Measurements from ENCODE around the gene GALNT2.

Gene GALNT2

DNA sequence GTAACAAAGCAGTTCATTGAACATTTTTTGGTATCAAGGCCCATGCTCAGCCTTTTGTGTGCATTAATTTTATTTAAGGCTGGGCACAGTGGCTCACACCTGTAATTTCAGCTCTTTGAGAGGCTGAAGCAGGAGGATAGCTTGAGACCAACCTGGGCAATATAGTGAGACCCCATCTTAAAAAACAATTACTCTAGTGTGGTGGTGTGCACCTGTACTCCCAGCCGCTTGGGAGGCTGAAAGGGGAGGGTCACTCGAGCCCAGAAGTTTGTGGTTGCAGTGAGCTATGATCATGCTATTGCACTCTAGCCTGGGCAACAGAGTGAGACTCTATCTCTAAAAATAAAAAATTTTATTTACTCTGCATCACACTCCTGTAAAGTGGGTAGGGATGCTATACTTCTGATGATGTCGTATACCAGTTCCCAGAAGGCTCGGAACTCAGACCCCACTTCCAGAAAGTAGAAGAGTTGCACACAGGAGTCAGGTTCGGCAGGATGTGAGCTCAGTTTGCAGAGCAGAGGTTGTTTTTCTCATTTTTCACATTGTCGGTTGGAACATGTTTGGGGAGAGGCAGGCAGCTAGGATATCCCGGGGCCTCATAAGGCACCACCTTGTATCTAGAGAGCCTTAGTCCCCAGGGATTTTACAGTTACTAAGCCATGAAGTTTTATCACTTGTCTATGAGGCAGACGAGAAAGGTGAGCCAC lies 144.6 kb downstream of the GALNT2 start:
- DNase-seq (ENCODE audit: low spot score): peak; percentile 41

DNA sequence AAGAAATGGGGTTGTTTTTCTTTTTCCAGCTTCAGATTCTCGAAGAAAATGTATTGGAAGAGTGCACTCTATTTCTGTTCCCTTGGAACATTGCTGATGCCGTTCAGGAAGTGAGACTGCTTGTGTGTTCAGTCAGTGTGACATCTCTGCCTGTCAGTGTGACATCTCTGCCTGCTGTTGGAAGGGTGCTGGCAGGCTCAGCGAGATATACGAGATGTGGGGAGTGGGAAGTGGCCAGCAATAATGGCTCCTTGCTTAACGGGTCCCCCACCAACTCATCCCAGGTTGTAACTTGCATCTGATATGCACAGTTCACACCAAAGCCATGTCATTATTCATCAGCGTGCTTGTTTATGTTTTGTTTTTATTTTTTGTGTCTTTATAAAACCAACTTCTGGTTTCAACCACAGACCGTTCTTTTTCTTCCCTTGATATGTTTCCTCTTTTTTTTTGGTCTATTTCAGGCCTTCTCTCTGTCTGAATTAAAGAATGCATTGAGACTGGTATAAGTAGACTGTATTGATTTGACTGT lies 145.4 kb downstream of the GALNT2 start:
- peak; percentile 71 for DNase-seq (ENCODE audit: low spot score)

DNA sequence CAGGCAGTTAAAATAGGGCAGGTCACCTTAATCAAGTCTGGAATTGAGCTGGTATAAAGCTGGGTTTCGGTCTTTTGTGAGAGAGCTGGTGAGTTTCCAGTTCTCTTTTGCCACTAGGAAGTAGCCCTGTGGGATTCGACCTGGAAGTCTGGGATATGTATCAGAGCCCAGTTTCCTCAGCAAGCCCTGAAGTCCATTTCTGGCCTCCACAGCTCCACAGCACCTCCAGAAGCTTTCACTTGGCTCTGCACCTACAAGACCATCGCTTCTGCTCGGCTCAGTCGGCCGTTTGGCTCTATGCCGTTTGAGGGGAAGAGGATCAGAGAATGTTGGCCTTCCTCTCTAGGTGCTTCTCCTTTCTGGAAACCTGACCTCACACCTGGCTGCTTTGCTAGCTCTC lies 148.0 kb downstream of the GALNT2 start:
- DNase-seq (ENCODE audit: low spot score): no peak

DNA sequence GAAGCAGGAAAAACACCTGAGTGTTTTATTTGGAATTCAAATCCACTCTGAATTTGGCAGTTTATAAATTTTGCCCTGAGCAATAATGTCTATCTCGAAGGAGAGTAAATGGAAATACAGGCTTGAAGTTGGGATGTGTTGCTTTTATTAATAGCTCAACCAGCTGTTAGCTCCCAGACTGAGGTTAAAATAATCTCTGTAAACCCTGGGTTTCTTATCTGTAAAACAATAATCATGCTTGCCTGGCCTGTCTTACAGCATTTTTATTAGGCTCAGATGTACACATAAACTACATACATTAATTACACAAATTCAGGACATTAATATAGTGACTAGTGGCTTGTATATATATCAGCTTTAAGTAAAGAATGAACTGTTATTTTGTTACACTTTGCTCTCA lies 148.5 kb downstream of the GALNT2 start:
- DNase-seq (ENCODE audit: low spot score): no peak

DNA sequence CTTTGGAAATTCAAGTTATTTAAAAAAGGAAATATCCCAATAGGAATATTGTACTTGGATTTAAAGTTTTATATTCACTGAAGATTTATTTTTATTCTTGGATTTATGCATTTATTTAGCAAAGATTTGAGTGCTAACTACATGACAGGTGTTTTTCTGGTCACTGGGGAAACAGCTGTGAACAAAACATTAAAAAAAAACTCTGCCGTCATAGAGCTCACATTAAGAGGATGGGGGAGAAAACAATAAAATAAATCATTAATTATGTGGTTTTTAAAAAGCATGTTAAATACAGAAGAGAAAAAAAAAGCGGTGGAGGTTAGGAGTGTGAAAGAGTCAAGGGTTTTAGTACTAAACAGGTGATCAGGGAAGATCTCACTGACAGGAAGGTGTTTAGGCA lies 149.9 kb downstream of the GALNT2 start:
- no peak for DNase-seq (ENCODE audit: low spot score)

DNA sequence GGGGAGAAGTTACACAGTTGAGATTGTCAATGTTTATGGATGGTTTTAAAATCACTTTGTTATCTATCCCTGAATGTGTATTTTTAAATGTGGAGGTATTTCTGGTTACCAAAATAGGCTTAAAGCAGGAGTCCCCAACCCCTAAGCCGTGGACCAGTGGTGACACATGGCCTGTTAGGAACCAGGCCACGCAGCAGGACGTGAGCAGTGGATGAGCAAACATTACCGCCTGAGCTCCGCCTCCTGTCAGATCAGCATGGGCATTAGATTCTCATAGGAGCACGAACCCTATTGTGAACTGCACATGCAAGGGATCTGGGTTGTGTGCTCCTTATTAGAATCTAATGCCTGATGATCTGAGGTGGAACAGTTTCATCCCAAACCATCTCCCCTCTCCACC lies 151.6 kb downstream of the GALNT2 start:
- no peak for DNase-seq (ENCODE audit: low spot score)

DNA sequence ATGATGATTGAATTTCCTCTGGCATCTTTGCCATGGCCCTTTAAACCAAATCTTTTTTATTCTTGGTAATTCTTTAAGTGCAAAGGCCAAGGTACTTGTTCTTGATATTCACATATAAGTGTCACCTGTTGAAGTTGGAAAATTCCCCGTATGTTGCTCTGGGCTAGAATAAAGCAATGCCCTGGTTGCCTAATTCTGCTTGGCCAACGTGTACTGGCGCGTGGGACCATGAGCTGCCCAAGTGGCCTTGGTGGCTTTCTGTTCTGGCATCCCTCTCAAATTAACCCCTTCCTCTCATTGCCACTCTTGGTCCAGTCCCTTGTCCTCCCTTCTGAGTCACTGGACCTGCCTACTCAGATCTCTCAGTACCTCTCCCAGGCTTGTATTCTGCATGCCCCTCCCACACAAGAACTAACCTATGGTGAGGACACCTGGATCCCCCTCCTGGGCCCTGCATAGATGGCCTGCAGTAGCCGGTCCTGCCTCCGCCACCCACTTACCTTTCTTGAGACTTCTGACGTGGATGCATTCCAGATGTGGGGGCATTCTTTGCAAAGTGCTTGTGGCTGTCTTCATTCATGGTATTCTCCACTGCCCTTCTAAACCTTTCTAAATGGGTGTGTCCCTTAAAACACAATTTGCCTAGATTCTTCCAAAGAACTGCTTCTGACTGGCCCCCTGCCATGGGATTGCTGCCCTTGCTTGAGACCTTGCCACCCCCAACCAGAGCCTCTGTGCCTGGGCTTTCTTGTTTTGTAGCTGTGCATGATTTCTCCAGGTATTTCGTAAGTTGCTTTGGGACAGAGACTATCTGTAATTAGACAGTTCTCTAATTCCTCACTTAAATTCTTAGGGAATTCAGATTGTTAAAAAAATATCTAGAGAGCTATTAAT lies 152.4 kb downstream of the GALNT2 start:
- no peak for DNase-seq (ENCODE audit: low spot score)

DNA sequence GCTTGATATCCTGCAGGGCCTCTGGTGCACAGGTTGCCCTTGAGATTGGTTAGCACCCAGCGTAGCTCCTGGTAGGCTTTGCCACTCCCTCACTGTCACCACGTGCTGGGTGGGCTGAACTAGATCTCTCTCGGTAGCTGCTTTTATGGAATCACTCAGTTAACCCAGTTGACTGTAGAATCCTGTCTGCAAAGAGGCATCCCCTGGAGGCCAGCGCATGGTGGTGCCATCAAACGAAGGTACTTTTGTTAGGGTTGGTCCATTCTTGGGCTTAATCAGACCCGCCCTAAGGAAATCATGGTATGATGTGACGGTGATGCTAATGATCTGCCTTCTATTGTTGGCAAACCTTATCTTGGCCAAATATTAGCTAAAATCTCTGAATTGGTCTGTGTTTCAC lies 153.4 kb downstream of the GALNT2 start:
- DNase-seq (ENCODE audit: low spot score): no peak

DNA sequence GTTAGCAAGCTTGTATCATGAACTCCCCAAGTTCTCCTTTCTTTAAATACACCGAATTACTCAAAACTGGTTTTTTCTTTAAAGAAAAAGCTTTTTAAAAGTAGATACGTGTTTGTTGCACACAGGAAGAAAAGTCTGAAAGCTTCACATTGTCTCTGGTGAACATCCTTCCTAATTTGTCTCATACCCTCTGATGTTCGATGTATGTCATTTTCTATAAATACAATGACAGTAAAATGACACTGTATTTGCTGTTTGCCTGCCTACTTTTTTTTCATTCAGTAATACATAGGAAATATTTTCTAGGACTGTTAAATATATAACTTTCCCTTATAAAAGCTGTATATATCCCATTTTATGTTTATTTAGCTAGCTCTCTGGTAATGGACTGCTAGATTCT lies 153.9 kb downstream of the GALNT2 start:
- no peak for DNase-seq (ENCODE audit: low spot score)

DNA sequence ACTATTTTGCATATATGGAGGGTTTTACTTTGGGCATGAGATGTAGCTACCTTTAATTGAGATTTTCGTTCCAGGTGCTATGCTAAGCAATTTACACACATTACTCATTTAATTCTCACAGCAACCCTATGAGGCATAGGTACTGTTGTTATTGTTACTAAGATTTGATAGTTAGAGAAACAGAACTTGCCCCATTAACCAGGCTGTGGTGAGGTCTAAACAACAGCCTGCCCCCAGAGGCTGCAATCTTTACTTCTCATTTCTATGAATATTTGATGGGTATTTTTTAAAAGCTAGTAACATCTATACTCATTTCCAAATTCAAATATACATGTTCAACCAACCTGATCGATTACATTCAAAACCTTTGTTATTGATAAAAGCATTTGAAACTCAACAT lies 155.6 kb downstream of the GALNT2 start:
- peak; percentile 15 for DNase-seq (ENCODE audit: low spot score)

DNA sequence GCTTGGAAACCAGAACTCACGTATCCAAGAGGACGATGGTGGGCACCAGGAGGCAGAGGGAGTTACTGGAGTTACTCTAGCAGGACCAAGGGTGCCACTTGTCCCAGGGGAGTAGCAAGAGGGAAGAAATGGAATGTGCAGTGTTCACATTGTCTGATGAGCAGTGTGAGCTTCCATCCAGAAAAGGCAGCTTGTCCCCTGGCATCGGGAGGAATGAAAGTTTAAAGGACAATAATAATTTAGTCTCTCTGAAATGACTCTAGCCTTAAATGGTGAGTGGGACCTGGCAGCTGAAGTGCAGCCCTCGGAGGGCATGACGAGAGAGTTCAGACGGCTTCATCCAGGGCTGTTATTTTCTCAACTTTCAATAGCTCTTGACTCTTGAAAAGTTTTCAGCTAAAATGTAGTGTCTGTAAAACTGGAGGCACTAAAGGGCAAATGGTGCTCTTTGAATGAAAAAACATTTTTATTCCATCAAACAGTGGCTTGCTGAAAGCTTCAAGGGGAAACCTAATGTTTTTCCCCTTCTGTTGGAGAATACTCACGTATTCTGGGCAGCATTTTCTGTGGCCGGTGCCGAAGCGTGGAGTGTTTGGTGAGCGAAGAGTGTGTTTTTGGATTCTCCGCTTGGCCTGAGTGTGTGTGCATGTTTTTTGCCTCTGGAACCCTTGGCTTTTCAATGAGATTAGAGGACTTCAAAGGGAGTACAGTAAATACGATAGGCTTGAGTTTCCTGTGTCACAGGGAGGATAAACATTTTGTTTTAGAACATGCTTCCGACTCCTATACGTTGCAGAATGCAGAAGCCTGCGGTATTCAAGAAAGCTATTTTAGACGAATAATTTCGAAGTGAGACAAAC lies 157.3 kb downstream of the GALNT2 start:
- DNase-seq (ENCODE audit: low spot score): no peak

DNA sequence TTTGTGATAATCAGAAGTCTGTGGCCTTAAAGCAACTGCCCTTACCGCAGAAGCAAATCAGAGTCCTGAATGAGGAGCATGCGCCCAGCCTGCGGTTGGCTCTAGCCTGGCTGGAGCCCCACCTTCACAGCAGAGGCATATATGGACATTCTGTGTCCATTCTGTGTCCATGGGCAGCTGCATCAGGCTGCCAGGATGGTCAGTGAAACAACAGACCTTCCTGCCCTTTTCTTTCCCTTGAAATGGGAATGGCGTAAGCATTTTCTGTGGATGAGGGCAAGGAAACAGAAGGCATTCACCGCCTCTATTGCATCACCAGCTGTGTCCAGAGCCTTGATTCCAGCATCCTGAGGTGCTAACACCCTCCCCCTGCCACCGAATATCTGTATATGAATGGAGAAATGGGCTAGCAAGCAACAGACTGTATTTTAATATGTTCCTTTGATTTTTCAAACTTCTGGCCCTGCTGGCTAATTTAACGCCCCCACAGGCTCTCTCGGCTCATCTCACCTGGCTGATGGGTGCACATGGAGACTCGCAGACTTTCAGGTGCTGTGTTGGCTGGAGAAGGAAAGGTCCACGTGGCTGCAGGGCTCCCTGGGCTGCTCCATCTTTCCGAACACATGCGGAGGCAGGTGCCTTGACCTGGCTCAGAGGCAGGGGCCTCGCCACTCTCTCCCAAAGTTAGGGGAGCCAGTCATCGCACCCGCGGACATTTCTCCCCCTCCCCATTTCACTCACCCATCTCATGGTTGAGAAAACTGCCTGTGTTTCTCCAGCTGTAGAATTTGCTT lies 159.2 kb downstream of the GALNT2 start:
- DNase-seq (ENCODE audit: low spot score): no peak

DNA sequence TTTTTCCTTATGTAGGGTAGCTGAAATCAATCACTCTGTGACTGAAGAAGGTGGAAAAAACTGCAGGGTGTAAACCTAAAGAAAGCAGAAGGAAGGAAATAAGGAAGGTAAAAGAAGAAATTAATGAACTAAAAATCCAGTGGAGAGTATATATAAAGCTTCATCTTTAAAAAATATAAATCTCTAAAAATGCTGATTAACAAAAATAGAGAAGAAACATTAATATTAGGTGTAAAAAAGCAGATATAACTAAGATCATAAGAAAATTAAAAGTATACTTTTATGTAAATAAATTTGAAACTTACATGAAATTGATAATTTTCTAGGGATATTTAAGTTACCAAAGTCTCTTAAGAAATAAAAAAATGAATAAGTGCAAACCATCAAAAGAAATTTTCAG lies 159.8 kb downstream of the GALNT2 start:
- no peak for DNase-seq (ENCODE audit: low spot score)

DNA sequence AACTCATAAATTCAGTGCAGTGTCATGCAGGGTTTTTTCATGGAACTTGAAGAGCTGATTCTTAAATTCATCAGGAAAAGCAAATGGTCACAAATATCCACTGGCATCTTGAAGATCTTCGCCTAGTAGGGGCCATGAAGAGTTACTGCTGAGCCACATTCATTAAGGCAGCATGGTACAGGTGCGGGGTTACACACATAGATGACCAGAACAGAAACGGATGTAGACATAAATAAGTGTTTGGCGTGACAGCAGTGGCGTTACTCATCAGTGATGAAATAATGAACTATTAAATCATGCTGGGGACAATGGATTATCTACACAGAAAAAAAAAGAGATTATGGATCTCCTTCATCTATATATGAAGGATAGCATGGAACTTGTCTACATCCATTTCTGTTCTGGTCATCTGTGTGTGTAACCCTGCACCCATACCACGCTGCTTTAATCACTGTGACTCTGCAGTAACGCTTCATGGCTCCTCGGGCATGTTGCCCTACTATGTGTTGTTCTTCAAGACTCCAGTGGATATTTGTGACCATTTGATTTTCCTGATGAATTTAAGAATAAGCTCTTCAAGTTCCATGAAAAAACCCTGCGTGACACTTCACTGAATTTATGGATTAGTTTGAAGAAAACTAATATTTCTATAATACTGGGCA lies 161.3 kb downstream of the GALNT2 start:
- DNase-seq (ENCODE audit: low spot score): no peak

DNA sequence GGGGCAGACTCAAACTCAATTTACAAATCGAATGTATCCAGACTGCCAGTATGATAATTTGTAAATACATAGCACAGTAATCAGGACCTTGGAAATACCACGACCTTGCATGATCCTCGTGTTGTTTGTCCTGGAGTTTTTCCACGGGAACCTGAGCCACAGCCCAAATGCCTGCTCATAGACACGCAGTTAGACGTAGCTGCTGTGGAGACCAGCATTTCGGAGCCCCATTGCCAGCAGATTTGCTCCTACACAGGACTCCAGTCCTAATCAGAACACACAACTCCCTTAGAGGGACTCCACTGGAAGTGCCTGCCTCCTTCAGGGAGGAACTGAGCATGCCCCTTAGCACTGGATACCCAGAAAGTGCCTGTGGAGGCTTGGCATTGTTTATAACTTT lies 163.2 kb downstream of the GALNT2 start:
- DNase-seq (ENCODE audit: low spot score): no peak

DNA sequence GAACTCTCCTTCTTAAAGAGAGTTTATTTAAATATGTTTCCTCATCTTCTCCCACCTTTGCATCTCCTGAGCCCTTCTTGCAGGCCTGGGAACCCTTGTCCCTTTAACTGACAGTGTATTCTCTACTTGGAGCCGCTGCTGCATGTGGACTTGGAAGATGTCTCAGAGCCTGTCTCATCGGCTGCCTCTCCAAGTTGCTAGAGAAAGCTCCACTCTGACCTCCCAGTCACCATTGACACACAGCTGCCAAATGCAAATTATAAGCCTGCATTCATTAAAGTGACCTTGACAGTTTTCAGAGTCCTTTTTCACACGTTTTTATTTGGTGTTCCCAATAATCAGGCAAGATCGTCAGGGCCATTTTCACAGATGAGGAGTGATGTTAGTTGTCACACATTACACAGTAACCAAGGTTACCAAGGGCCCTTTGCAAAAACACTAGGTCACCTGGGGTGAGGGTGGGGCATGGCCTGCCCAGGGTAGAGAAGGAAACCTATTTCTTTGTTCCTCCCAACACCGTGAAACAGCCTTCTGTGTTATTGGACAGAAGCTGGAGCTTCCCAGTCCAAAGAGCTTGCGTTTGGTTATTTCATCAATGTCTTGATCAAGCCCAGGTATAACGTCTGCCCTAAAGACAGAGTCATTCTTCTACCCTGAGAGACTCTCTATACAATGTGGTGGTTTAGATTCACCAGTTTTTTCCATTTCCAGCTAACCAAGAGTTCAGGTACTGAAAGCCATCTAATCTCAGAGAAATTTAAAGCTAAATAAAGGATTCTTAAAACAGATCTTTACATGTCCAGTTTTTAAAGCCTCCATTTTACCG lies 164.1 kb downstream of the GALNT2 start:
- DNase-seq (ENCODE audit: low spot score): peak; percentile 7

DNA sequence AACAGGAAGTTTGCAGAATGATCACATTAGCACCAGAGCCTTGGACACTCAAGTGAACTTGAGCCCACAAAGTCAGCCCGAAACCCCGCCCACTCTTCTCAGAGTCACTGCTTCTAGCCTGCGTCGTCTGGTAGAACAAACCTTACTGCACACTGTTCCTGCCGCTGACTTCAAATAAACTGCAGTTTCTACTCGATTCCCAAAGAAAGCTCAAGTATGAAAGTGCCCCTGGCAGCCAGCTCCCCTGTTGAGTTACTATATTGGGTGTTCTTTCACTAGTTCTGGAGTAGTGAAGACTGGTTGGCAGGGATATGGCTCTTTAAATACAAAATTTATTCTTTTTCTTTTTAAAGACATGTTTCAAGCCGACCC lies 164.7 kb downstream of the GALNT2 start:
- DNase-seq (ENCODE audit: low spot score): no peak

DNA sequence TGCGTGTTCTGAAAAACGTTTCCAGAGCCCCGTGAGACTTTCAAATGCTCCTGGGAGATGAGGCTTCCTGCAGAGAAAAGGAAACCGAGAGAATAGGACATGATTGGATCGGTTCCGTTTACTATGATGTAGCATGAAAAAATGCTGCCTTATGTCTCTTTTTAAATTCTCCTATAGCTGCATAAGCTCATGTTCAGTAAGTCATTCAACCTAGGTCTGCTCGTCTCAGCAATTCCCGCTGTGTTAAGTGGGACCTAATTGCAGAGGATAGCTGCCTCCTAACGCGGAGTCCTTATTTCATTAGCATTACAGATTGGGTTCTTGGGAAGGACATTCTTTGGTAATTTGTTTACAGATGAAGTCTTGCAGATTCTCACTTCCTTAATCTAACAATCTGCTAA lies 165.3 kb downstream of the GALNT2 start:
- no peak for DNase-seq (ENCODE audit: low spot score)

DNA sequence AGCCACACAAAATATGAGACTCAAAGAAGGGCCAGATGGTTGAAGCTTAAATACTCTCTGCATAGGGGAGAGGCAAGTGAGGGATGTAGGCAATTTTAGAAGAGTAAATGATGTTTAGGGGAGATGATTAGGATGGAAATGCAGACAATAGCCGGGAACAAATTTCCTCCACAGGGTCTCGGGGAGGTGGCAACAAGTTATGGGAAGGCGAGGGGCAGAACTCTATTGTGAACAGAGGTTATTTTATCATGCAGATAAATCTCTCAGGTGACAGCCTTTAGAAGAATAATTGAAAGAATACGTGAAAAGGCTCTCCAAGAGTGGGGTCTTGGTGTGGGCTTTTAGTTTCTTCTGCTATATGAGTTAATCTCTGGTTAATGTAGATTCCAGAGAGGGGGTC lies 166.7 kb downstream of the GALNT2 start:
- DNase-seq (ENCODE audit: low spot score): no peak

DNA sequence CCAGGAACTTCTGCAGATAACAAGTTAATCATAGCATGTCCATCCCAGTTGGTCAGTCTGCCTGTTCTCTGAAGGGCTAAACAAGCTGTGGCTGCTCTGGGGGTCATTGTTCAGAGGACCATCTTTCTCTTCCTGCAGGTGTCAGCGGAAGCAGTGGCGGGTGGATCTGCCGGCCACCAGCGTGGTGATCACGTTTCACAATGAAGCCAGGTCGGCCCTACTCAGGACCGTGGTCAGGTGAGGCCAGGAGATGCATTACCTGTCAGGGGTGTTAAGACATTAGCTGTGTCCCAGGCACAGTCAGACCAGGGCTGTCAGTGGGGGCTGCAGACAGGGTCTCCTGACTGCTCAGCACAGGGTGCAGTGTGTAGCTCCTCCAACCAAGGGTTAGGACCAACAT lies 168.8 kb downstream of the GALNT2 start:
- no peak for DNase-seq (ENCODE audit: low spot score)
